OCI-LY1 (cell line): ENCODE results near the gene CCDC190.
"Not testable (repeated sequence)": the region's sequence is repeated elsewhere in the genome, so short reads cannot be mapped to it uniquely, and the experiment has no call there.

Experiments used
- H2AFZ ChIP-seq: fragments of 200-600 bp; sonication (generic), shearing (Covaris generic); 2 replicates; pipeline ENCODE4 v1.6.0; 2014; ENCODE audit warnings: antibody characterized with exemption, mild to moderate bottlenecking, low read length
- H3F3A ChIP-seq: fragments of 200-600 bp; sonication (generic), shearing (Covaris generic); 2 replicates; pipeline ENCODE4 v1.6.0; 2014; ENCODE audit warnings: mild to moderate bottlenecking, antibody characterized with exemption, low read length, moderate library complexity; ENCODE audit not compliant: insufficient read depth
- H3K27ac ChIP-seq: fragments of 200-600 bp; sonication (generic); 2 replicates; pipeline ENCODE4 v1.5.1; 2014; ENCODE audit warnings: low read length, mixed run types, mild to moderate bottlenecking, low read depth; ENCODE audit not compliant: poor library complexity, severe bottlenecking
- H3K27me3 ChIP-seq: fragments of 200-600 bp; sonication (generic); 2 replicates; pipeline ENCODE4 v1.6.0; 2014; ENCODE audit warnings: antibody characterized with exemption, mild to moderate bottlenecking, low read length, moderate library complexity; ENCODE audit not compliant: insufficient read depth
- H3K36me3 ChIP-seq: fragments of 200-600 bp; sonication (generic); 2 replicates; pipeline ENCODE4 v1.6.1; 2014; ENCODE audit warnings: mild to moderate bottlenecking, antibody characterized with exemption, low read length, moderate library complexity, mixed read lengths; ENCODE audit not compliant: insufficient read depth
- H3K4me1 ChIP-seq: fragments of 200-600 bp; sonication (generic); 2 replicates; pipeline ENCODE4 v1.5.1; 2014; ENCODE audit warnings: mild to moderate bottlenecking, low read length, moderate library complexity; ENCODE audit not compliant: insufficient read depth, severe bottlenecking
- H3K4me2 ChIP-seq: fragments of 200-600 bp; sonication (generic), shearing (Covaris generic); 2 replicates; pipeline ENCODE4 v1.6.1; 2014; ENCODE audit warnings: low read length
- H3K4me3 ChIP-seq: fragments of 200-600 bp; sonication (generic); 2 replicates; pipeline ENCODE4 v1.5.1; 2014; ENCODE audit warnings: low read length, low read depth, mild to moderate bottlenecking, mixed read lengths; ENCODE audit not compliant: poor library complexity, severe bottlenecking
- H3K79me2 ChIP-seq: fragments of 200-600 bp; shearing (Covaris generic); 2 replicates; pipeline ENCODE4 v1.6.1; 2016; ENCODE audit warnings: mixed run types, low read length, mixed read lengths; ENCODE audit not compliant: insufficient read depth
- H3K9ac ChIP-seq: fragments of 200-600 bp; sonication (generic), shearing (Covaris generic); 2 replicates; pipeline ENCODE4 v1.6.1; 2014; ENCODE audit warnings: mild to moderate bottlenecking, low read length, mixed read lengths
- H3K9me2 ChIP-seq: fragments of 200-600 bp; sonication (generic), shearing (Covaris generic); 2 replicates; pipeline ENCODE4 v1.6.1; 2014; ENCODE audit warnings: low read depth, mild to moderate bottlenecking, low read length, mixed read lengths
- H3K9me3 ChIP-seq: fragments of 200-600 bp; shearing (Covaris generic); 2 replicates; pipeline ENCODE4 v1.6.1; 2014; ENCODE audit warnings: low read length, mixed read lengths
- H4K20me1 ChIP-seq: fragments of 200-600 bp; sonication (generic), shearing (Covaris generic); 2 replicates; pipeline ENCODE4 v1.6.0; 2016; ENCODE audit warnings: mild to moderate bottlenecking, low read length; ENCODE audit not compliant: insufficient read depth
- EZH2 ChIP-seq: fragments of 200-600 bp; sonication (generic), shearing (Covaris generic); IDR thresholded peaks from 2 replicates; pipeline ENCODE4 v1.8.0; 2017; ENCODE audit warnings: borderline replicate concordance, mixed run types, mild to moderate bottlenecking, antibody characterized with exemption, low read length, moderate library complexity, mixed read lengths
- TF ChIP-seq, protein P1 (sequence below): fragments of 200-600 bp; sonication (generic), shearing (Covaris generic); IDR thresholded peaks from 2 replicates; pipeline ENCODE4 v1.5.1; 2017; ENCODE audit warnings: mild to moderate bottlenecking, antibody characterized with exemption, low read length, moderate library complexity, mixed read lengths

CCDC190 gene

DNA sequence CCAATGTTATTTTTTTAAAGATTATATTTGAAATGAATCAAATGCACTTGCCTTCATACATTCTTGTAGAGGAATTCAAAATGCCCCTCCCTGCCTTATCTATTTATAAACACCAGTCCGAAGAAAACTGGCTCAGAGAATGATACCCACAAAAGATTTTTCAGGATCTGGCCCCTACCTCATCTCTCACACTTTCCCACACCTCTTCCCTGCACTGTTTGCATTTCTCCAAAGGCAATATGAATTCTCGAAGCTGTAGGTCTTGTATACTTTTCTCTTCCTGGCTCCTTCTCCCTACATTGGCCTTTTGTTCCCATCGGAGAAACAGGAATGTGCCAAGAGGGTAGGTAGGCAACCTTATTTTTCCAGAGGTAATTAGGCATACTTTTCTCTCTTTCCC is 12.0 kb upstream of the CCDC190 start:
- Histone ChIP-seq H3K4me2 (no peak overlapping the region), H3K9me2 (no peaks in the 10 kb centered on the region), H3K4me1 (no peaks in the 10 kb centered on the region), H3K9me3 (no peaks in the 10 kb centered on the region), H3K9ac (no peak overlapping the region), H4K20me1 (no peaks in the 10 kb centered on the region), H3K79me2 (no peaks in the 10 kb centered on the region), H3F3A (no peaks in the 10 kb centered on the region), H3K27ac (no peak overlapping the region), H2AFZ (no peak overlapping the region), H3K36me3 (no peaks in the 10 kb centered on the region), H3K4me3 (no peak overlapping the region), H3K27me3 (no peaks in the 10 kb centered on the region)
- TF ChIP-seq, protein P1, sequence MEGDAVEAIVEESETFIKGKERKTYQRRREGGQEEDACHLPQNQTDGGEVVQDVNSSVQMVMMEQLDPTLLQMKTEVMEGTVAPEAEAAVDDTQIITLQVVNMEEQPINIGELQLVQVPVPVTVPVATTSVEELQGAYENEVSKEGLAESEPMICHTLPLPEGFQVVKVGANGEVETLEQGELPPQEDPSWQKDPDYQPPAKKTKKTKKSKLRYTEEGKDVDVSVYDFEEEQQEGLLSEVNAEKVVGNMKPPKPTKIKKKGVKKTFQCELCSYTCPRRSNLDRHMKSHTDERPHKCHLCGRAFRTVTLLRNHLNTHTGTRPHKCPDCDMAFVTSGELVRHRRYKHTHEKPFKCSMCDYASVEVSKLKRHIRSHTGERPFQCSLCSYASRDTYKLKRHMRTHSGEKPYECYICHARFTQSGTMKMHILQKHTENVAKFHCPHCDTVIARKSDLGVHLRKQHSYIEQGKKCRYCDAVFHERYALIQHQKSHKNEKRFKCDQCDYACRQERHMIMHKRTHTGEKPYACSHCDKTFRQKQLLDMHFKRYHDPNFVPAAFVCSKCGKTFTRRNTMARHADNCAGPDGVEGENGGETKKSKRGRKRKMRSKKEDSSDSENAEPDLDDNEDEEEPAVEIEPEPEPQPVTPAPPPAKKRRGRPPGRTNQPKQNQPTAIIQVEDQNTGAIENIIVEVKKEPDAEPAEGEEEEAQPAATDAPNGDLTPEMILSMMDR, result no peak
- TF ChIP-seq EZH2, result no peak

DNA sequence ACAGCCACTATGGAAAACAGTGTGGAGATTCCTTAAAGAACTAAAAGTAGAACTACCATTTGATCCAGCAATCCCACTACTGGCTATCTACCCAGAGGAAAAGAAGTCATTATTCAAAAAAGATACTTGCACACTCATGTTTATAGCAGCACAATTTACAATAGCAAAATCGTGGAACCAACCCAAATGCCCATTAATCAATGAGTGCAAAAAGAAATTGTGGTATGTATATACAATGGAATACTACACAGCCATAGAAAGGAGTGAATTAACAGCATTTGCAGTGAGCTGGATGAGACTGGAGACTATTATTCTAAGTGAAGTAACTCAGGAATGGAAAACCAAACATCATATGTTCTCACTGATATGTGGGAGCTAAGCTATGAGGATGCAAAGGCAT is 10.4 kb upstream of the CCDC190 start:
- H2AFZ ChIP-seq, H3K27ac ChIP-seq: not testable (repeated sequence)

GRCh38 chr1:162868972-162869371 is 8.0 kb upstream of the CCDC190 start:
- TF ChIP-seq, protein P1, result no peak
- TF ChIP-seq EZH2, result no peak
- Histone ChIP-seq H3K27me3 (no peaks in the 10 kb centered on the region), H3F3A (no peaks in the 10 kb centered on the region), H3K79me2 (no peaks in the 10 kb centered on the region), H2AFZ (no peak overlapping the region), H3K36me3 (no peaks in the 10 kb centered on the region), H3K9me2 (no peaks in the 10 kb centered on the region), H3K4me1 (no peaks in the 10 kb centered on the region), H3K9ac (no peak overlapping the region), H3K4me3 (no peak overlapping the region), H3K27ac (no peak overlapping the region), H3K9me3 (no peaks in the 10 kb centered on the region), H3K4me2 (no peak overlapping the region), H4K20me1 (no peaks in the 10 kb centered on the region)

More for the DNA sequence above, 10.4 kb upstream of the CCDC190 start:
- not testable (repeated sequence) for H3K9ac ChIP-seq, H3K9me2 ChIP-seq, H3F3A ChIP-seq, H3K79me2 ChIP-seq, H3K4me3 ChIP-seq, H3K4me2 ChIP-seq, H3K27me3 ChIP-seq, H4K20me1 ChIP-seq, H3K9me3 ChIP-seq, H3K4me1 ChIP-seq, H3K36me3 ChIP-seq

DNA sequence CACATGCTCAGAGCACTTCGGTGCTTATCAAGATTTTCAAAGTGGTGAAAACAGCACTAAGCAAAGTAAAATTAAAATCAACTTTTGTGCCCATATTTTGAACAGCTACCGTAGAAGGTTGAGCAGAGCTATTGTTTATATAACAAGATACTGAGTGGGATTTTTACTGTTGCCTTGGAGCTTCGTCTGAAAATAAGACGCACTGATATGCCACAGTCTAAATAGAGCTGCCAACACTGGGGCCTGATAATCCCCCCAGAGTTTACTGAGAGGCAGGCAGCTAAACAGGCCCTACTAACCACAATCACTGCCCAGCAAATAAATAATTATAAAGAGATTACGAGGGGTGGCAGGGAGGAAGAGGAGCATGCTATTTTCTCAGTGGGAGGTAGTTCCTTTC is 650 bp upstream of the CCDC190 start:
- H3K27me3 ChIP-seq, result no peaks in the 10 kb centered on the region
- H3K9me3 ChIP-seq, result no peaks in the 10 kb centered on the region
- no peak overlapping the region for H3K4me2 ChIP-seq
- H3K27ac ChIP-seq, result no peak overlapping the region
- no peaks in the 10 kb centered on the region for H3F3A ChIP-seq
- H3K9me2 ChIP-seq, result no peaks in the 10 kb centered on the region
- no peaks in the 10 kb centered on the region for H3K79me2 ChIP-seq
- no peak overlapping the region for H2AFZ ChIP-seq
- no peaks in the 10 kb centered on the region for H4K20me1 ChIP-seq
- no peak overlapping the region for H3K4me3 ChIP-seq
- no peaks in the 10 kb centered on the region for H3K36me3 ChIP-seq
- no peak for TF ChIP-seq EZH2
- TF ChIP-seq, protein P1, result no peak
- no peak overlapping the region for H3K9ac ChIP-seq
- no peaks in the 10 kb centered on the region for H3K4me1 ChIP-seq
